OCI-LY7 (cell line): Measurements from ENCODE around the gene SPINDOC. TPM values are rescaled to one million over a fixed set of nuclear protein-coding genes. Genes with fewer than 3 reads are reported as not detected.

Experiments used
- BruUV-seq: library from RNA; stranded (reverse); fragments of 400-500 nt; replicated peaks from 2 replicates; lab custom pipeline; 2021; lab: Mats Ljungman, UMichigan
- CTCF ChIA-PET: fragments of 300-600 bp; sonication (Branson Sonifier 250); formaldehyde crosslinking; loops from one replicate; lab custom pipeline; 2022; ENCODE audit warnings: antibody characterized with exemption; ENCODE audit not compliant: unreplicated experiment; lab: Charles Lee
- POLR2A ChIA-PET: fragments of 300-600 bp; sonication (Branson Sonifier 250); formaldehyde crosslinking; loops from one replicate; lab custom pipeline; 2022; ENCODE audit warnings: antibody characterized with exemption; lab: Charles Lee
- DNase-seq: peaks from one replicate; pipeline ENCODE4 v3.0.0-alpha.2; 2015; ENCODE audit warnings: low spot score
- H2AFZ ChIP-seq: fragments of 200-600 bp; sonication (generic), shearing (Covaris generic); 2 replicates; pipeline ENCODE4 v1.6.1; 2014; ENCODE audit warnings: mild to moderate bottlenecking, antibody characterized with exemption, low read length, moderate library complexity
- H3K27ac ChIP-seq: fragments of 200-600 bp; sonication (generic); 2 replicates; pipeline ENCODE4 v1.5.1; 2014; ENCODE audit warnings: mixed run types, low read depth, mild to moderate bottlenecking, moderate library complexity, low read length, inconsistent platforms; ENCODE audit not compliant: poor library complexity, severe bottlenecking
- H3K36me3 ChIP-seq: fragments of 200-600 bp; sonication (generic); 2 replicates; pipeline ENCODE4 v1.6.1; 2014; ENCODE audit warnings: mild to moderate bottlenecking, antibody characterized with exemption, low read length, moderate library complexity, mixed read lengths; ENCODE audit not compliant: insufficient read depth
- H3K4me1 ChIP-seq: fragments of 200-600 bp; sonication (generic); 2 replicates; pipeline ENCODE4 v1.5.1; 2014; ENCODE audit warnings: mild to moderate bottlenecking, low read length; ENCODE audit not compliant: insufficient read depth, poor library complexity, severe bottlenecking
- H3K4me2 ChIP-seq: fragments of 200-600 bp; sonication (generic); 2 replicates; pipeline ENCODE4 v1.6.1; 2014; ENCODE audit warnings: mild to moderate bottlenecking, low read length
- H3K4me3 ChIP-seq: fragments of 200-600 bp; sonication (generic); 2 replicates; pipeline ENCODE4 v1.5.1; 2014; ENCODE audit warnings: mild to moderate bottlenecking, low read depth, low read length; ENCODE audit not compliant: poor library complexity, severe bottlenecking
- H3K79me2 ChIP-seq: fragments of 200-600 bp; sonication (generic); 2 replicates; pipeline ENCODE4 v1.6.1; 2016; ENCODE audit warnings: low read depth, mild to moderate bottlenecking, low read length, moderate library complexity, mixed read lengths; ENCODE audit not compliant: insufficient read depth
- H3K9me2 ChIP-seq: fragments of 200-600 bp; sonication (generic); 2 replicates; pipeline ENCODE4 v1.6.1; 2016; ENCODE audit warnings: mild to moderate bottlenecking, low read length, mixed read lengths; ENCODE audit not compliant: insufficient read depth
- H3K9me3 ChIP-seq: fragments of 200-600 bp; sonication (generic); 2 replicates; pipeline ENCODE4 v1.6.1; 2014; ENCODE audit warnings: mild to moderate bottlenecking, mixed run types, low read length, mixed read lengths
- H4K20me1 ChIP-seq: fragments of 200-600 bp; sonication (generic); 2 replicates; pipeline ENCODE4 v1.6.1; 2014; ENCODE audit warnings: mild to moderate bottlenecking, antibody characterized with exemption, low read length, moderate library complexity, mixed read lengths; ENCODE audit not compliant: insufficient read depth
- CTCF ChIP-seq: fragments of 200-600 bp; sonication (generic); conservative IDR thresholded peaks from 2 replicates; pipeline ENCODE4 v1.5.1; 2014; ENCODE audit warnings: mild to moderate bottlenecking, antibody characterized with exemption, low read length, moderate library complexity, mixed read lengths
- EZH2phosphoT487 ChIP-seq: fragments of 200-600 bp; sonication (generic); IDR thresholded peaks from 2 replicates; pipeline ENCODE4 v1.6.1; 2018; ENCODE audit warnings: low read depth, borderline replicate concordance, mild to moderate bottlenecking, mixed run types, antibody characterized with exemption, low read length, moderate library complexity, mixed read lengths
- intact Hi-C: fragments of 100-400 bp; cut with micrococcal nuclease; formaldehyde crosslinking; loops from one replicate; pipeline ENCODE4 v1.10.0; 2022; ENCODE audit not compliant: unreplicated experiment
- total RNA-seq, 2 experiments: library from RNA; depleted of rRNA in 1 of 2; stranded (reverse); fragments of >200 nt in 1 of 2; shearing (Covaris generic) in 1 of 2; gene quantifications; 2 replicates each; pipeline ENCODE4 v1.2.3, GENCODE V29; 2014 to 2022

SPINDOC gene
- total RNA-seq, 2 experiments from 2014 or later: 57.9 to 81.8 TPM

GRCh38 chr11:63817758-63818498 lies 4.7 kb downstream of the SPINDOC start:
- POLR2A ChIA-PET: no interaction called here
- intact Hi-C loops: no loop called here
- H3K4me2 ChIP-seq: no peak overlapping the region
- peaks cover 12% of the 10 kb centered on the region for H4K20me1 ChIP-seq
- H3K79me2 ChIP-seq: peaks cover 36% of the 10 kb centered on the region
- CTCF ChIA-PET: no interaction called here
- H3K36me3 ChIP-seq: peaks cover 83% of the 10 kb centered on the region
- no peak overlapping the region for H3K27ac ChIP-seq
- no peak for TF ChIP-seq EZH2phosphoT487
- no peak for TF ChIP-seq CTCF
- H3K9me2 ChIP-seq: no peaks in the 10 kb centered on the region
- H3K4me1 ChIP-seq: peaks cover 14% of the 10 kb centered on the region
- no peak overlapping the region for H3K4me3 ChIP-seq
- no peak overlapping the region for H2AFZ ChIP-seq
- no peaks in the 10 kb centered on the region for H3K9me3 ChIP-seq
- DNase-seq: no peak
- no TSS peak for BruUV-seq

- peaks cover 12% of the 10 kb centered on the region for H4K20me1 ChIP-seq
- intact Hi-C loops: no loop called here
- BruUV-seq: no TSS peak
Measured at GRCh38 chr11:63818609-63819008, 5.4 kb downstream of the SPINDOC start.

More at GRCh38 chr11:63818609-63819008, 5.4 kb downstream of the SPINDOC start:
- Histone ChIP-seq H3K9me3 (no peaks in the 10 kb centered on the region), H3K79me2 (peaks cover 36% of the 10 kb centered on the region), H3K4me1 (peaks cover 12% of the 10 kb centered on the region), H3K27ac (no peak overlapping the region), H3K4me3 (no peak overlapping the region), H3K9me2 (no peaks in the 10 kb centered on the region), H3K36me3 (peaks cover 89% of the 10 kb centered on the region), H3K4me2 (no peak overlapping the region), H2AFZ (no peak overlapping the region)
- TF ChIP-seq EZH2phosphoT487 (no peak), CTCF (no peak)
- DNase-seq: no peak
- ChIA-PET POLR2A (no interaction called here), CTCF (no interaction called here)
